Cardiac fibroblast (primary cell): ENCODE measurements around the gene HOXA2.

ENCODE experiments used
- DNase-seq, 2 donors: peaks; one replicate each; pipeline versions ENCODE4 v3.0.0 to v3.0.0-alpha.2; 2010; ENCODE audit warnings: low read depth in 2 of 2
- H3K4me3 ChIP-seq, 2 donors: replicated peaks in 1 of 2; 1 replicate in 1 of 2; 2 replicates in 1 of 2; pipeline ENCODE4 v1.5.1; 2011; ENCODE audit warnings: low read depth in 2 of 2, low read length in 2 of 2, mild to moderate bottlenecking in 2 of 2, moderate library complexity in 1 of 2
- CTCF ChIP-seq: IDR thresholded peaks from one replicate; pipeline ENCODE4 v1.5.1; 2011; ENCODE audit warnings: low read depth, mild to moderate bottlenecking, low read length, inconsistent platforms

The HOXA2 gene

GRCh38 chr7:27133409-27134231 is 31.1 kb upstream of the HOXA2 start:
- TF ChIP-seq CTCF: no peak
- H3K4me3 ChIP-seq: no peak overlapping the region
- DNase-seq: no peak

DNA sequence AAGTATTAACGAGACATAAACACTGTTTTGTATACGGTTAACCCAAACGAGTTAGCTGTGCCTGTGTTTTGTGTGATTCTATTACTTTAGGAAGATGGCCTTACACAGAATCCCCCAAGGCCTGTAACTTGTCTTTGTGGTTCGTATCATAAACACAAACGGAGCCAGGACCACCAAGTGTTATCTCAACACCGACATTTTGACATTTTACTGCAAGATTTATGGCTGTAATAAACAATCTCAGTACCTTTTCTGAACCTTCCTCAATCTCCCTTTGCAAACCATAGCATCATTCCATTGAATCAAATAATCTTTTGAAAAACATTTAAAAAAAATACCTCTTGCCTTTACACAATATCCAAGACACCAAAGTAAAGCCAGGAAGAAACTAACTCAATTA is 30.5 kb upstream of the HOXA2 start:
- no peak overlapping the region for H3K4me3 ChIP-seq
- no peak for DNase-seq
- TF ChIP-seq CTCF: no peak

DNA sequence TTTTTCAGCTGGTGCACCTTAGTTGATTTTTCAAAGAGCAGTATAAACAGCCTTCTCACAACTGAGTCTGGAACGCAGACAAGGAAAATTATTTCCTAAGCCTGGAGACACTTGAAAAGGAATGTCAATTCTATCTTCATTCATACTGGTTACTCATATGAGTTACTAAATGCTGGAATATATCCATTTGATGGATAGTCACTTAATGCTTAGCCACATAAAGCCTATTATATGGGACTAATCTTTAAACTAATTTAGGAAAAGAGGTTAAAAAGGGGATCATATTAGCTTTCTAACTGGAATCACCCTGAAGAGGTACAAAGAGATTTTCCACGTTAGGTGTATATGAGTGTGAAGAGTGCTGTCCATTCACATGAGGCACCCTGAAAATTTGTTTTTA is 29.7 kb upstream of the HOXA2 start:
- no peak for DNase-seq
- TF ChIP-seq CTCF: no peak
- H3K4me3 ChIP-seq: no peak overlapping the region

GRCh38 chr7:27131390-27131819 is 28.9 kb upstream of the HOXA2 start:
- peak overlapping the region in 1 of 2 donors; percentile 52 for H3K4me3 ChIP-seq
- no peak for DNase-seq
- no peak for TF ChIP-seq CTCF

DNA sequence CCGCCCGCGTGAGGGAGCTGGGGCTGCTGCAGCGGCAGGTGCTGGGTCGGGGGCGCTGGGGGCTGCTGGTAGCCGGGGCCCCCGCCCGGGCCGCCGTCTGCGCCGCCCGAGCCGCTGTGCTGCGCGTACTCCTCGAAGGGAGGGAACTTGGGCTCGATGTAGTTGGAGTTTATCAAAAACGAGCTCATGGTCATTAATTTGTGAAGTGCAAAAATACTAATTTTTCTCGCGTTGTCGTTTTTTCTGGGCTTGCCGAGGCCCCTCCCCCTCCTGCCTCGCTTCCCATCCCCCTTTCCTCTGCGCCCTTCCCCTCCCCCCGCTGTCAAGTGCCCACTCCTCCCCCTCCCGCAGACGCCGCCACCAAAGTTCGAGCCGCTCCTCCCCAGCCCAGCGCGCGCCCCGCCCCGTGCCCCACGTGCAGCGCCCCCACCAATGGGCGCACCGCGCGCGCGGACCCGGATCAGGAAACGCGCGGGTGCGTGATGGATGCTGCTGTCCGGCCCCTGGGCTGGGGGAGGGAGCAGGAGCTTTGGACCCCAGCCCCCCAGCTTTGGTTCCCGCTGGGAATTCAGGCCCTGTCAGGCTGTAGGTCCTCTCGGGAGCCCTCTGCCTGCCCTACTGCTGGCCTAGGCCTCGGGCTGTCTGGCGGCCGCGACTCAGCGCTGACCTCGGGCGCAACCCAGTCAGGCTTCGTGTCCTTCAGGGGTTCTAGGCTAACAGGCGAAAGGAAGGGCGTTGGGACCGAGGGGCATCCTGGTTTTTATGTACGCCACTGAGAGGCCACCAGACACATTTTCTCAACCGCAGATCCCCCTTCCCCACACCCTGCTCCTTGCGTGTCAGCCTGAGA is 28.3 kb upstream of the HOXA2 start, which contains the start of gene HOXA4:
TSS of gene HOXA4 (minus strand) at position 218 of the 850 bp plus-strand sequence. CDS start at position 194, 24 bp downstream.
- TF ChIP-seq CTCF: no peak
- peak within 1 kb of the TSS; percentile 40 to 52 for H3K4me3 ChIP-seq
- DNase-seq: peak; percentile 38 to 63

DNA sequence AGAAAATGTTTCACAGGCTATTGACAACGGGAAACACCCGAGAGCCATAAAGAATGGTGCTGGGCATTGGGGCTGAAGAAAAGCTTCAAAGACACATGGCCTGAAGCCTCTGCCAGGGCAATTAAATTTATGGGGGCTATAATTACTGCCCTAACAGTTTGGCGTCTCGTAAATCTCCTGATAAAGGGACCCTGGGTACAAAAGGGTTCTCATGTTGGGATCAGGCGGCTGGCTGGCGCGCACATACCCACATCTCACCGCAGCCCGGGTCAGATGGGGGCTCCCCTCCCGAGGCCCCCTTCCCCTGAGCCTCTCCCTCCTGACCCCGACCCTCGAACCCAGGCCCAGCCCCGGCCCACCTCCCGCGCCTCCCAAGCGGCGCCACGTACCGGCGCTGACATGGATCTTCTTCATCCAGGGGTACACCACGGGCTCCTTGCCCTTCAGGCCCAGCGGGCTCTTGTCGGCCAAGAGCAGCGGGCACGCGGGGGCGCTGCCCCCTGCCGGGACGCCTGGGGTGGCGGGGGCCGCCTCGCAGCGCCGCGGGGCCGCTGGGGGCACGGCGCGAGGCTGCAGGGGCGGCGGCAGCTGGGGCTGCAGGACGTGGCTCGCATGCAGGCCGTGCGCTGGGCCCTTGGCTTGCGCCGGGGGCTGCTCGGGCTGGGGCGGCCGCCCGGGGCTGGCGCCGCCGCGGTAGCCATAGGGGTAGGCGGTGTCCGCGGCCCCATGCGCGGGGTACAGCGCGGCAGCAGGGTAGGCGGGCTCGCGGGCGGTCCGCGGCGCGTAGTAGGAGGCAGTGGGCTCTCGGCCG is 27.5 kb upstream of the HOXA2 start:
- no peak for DNase-seq
- TF ChIP-seq CTCF: no peak

More for the DNA sequence above, 27.5 kb upstream of the HOXA2 start:
- H3K4me3 ChIP-seq: peak overlapping the region in 1 of 2 donors; percentile 10
